OCI-LY7 (cell line): ENCODE results near the gene CCDC192.

Experiments
- EZH2phosphoT487 ChIP-seq: fragments of 200-600 bp; sonication (generic); IDR thresholded peaks from 2 replicates; pipeline ENCODE4 v1.6.1; 2018; ENCODE audit warnings: low read depth, borderline replicate concordance, mild to moderate bottlenecking, mixed run types, antibody characterized with exemption, low read length, moderate library complexity, mixed read lengths
- TF ChIP-seq, protein P1 (sequence below): fragments of 200-600 bp; sonication (generic); conservative IDR thresholded peaks from 2 replicates; pipeline ENCODE4 v1.5.1; 2014; ENCODE audit warnings: mild to moderate bottlenecking, antibody characterized with exemption, low read length, moderate library complexity, mixed read lengths

- TF ChIP-seq, protein P1, sequence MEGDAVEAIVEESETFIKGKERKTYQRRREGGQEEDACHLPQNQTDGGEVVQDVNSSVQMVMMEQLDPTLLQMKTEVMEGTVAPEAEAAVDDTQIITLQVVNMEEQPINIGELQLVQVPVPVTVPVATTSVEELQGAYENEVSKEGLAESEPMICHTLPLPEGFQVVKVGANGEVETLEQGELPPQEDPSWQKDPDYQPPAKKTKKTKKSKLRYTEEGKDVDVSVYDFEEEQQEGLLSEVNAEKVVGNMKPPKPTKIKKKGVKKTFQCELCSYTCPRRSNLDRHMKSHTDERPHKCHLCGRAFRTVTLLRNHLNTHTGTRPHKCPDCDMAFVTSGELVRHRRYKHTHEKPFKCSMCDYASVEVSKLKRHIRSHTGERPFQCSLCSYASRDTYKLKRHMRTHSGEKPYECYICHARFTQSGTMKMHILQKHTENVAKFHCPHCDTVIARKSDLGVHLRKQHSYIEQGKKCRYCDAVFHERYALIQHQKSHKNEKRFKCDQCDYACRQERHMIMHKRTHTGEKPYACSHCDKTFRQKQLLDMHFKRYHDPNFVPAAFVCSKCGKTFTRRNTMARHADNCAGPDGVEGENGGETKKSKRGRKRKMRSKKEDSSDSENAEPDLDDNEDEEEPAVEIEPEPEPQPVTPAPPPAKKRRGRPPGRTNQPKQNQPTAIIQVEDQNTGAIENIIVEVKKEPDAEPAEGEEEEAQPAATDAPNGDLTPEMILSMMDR: no peak
- TF ChIP-seq EZH2phosphoT487: no peak
These were observed 88.2 kb downstream of the CCDC192 start for GRCh38 chr5:127791439-127791838.
